ENCODE data around the gene SLCO1B1.
A peak's percentile ranks its signal among the peaks of the same experiment; 100 is the strongest.
"Not testable (repeated sequence)": the region's sequence is repeated elsewhere in the genome, so short reads cannot be mapped to it uniquely, and the experiment has no call there.

Gene SLCO1B1

GRCh38 chr12:21130998-21131397 lies at the start of gene SLCO1B1:
Gene SLCO1B1, plus strand, starts transcription at chr12:21131194. Its CDS starts 10,381 bp downstream, at chr12:21141575.
- DNase-seq: no peak

- DNase-seq: not testable (repeated sequence)
Measured at GRCh38 chr12:21084753-21085152, 46.2 kb upstream of the SLCO1B1 start.

- DNase-seq: no peak
Measured at GRCh38 chr12:21111732-21112131, 19.3 kb upstream of the SLCO1B1 start.

- no peak for DNase-seq
Measured at GRCh38 chr12:21113266-21113665, 17.7 kb upstream of the SLCO1B1 start.

- DNase-seq: no peak
Measured at GRCh38 chr12:21117995-21118394, 13.0 kb upstream of the SLCO1B1 start.

GRCh38 chr12:21118760-21119159 lies 12.2 kb upstream of the SLCO1B1 start:
- no peak for DNase-seq

- DNase-seq: no peak
Measured at GRCh38 chr12:21129351-21129750, 1.6 kb upstream of the SLCO1B1 start.

- no peak for DNase-seq
Measured at GRCh38 chr12:21129906-21130305, 1.1 kb upstream of the SLCO1B1 start.

- not testable (repeated sequence) for DNase-seq
Measured at GRCh38 chr12:21137318-21137999, 6.5 kb downstream of the SLCO1B1 start.

- no peak for DNase-seq
Measured at GRCh38 chr12:21138016-21138415, 7.0 kb downstream of the SLCO1B1 start.

- DNase-seq: no peak
Measured at GRCh38 chr12:21144309-21144708, 13.3 kb downstream of the SLCO1B1 start.

- DNase-seq: not testable (repeated sequence)
Measured at GRCh38 chr12:21149861-21150260, 18.9 kb downstream of the SLCO1B1 start.

GRCh38 chr12:21151184-21151583 lies 20.2 kb downstream of the SLCO1B1 start:
- no peak for DNase-seq

GRCh38 chr12:21155522-21156351 lies 24.7 kb downstream of the SLCO1B1 start:
- DNase-seq: no peak

- no peak for DNase-seq
Measured at GRCh38 chr12:21165048-21165447, 34.1 kb downstream of the SLCO1B1 start.

GRCh38 chr12:21169878-21170472 lies 39.0 kb downstream of the SLCO1B1 start:
- DNase-seq: peak; percentile 5

- no peak for DNase-seq
Measured at GRCh38 chr12:21172079-21172478, 41.1 kb downstream of the SLCO1B1 start.

- DNase-seq: no peak
Measured at GRCh38 chr12:21183721-21184275, 52.8 kb downstream of the SLCO1B1 start.

- DNase-seq: no peak
Measured at GRCh38 chr12:21190016-21190415, 59.0 kb downstream of the SLCO1B1 start.

GRCh38 chr12:21214433-21214832 lies 83.4 kb downstream of the SLCO1B1 start:
- DNase-seq: not testable (repeated sequence)

- DNase-seq: no peak
Measured at GRCh38 chr12:21219206-21219605, 88.2 kb downstream of the SLCO1B1 start.

GRCh38 chr12:21220266-21220665 lies 89.3 kb downstream of the SLCO1B1 start:
- no peak for DNase-seq

GRCh38 chr12:21221072-21221471 lies 90.1 kb downstream of the SLCO1B1 start:
- DNase-seq: no peak

Measured in NCI-H2081 treated with DMSO at 0.1 percent for 48 hours (cell line).